ENCODE data around the gene RSAD2. TPM values are rescaled to one million over a fixed set of nuclear protein-coding genes. Genes with fewer than 3 reads are reported as not detected.
"Not testable (repeated sequence)": the region's sequence is repeated elsewhere in the genome, so short reads cannot be mapped to it uniquely, and the experiment has no call there.

The RSAD2 gene
- total RNA-seq, 1 donor from 2014 or later, result 25.7 TPM

GRCh38 chr2:6855860-6856547, 21.6 kb upstream of the RSAD2 start:
- no peak for TF ChIP-seq CTCF (IDR thresholded peaks at IDR 0.05)
- Histone ChIP-seq H3K27ac (no peak overlapping the region), H3K36me3 (peaks cover 13% of the 10 kb centered on the region), H3K4me3 (no peak overlapping the region), H3K4me1 (no peaks in the 10 kb centered on the region), H3K9me3 (peaks cover 4% of the 10 kb centered on the region), H3K27me3 (no peaks in the 10 kb centered on the region)
- DNase-seq (no peak), ATAC-seq (peak; percentile 93)
- intact Hi-C loops (cut with DNase I), result no loop called here

GRCh38 chr2:6856548-6856920, 21.0 kb upstream of the RSAD2 start:
- peaks cover 8% of the 10 kb centered on the region for H3K36me3 ChIP-seq
- ATAC-seq (no peak), DNase-seq (no peak)
- H3K4me3 ChIP-seq, result no peak overlapping the region
- no peaks in the 10 kb centered on the region for H3K4me1 ChIP-seq
- TF ChIP-seq CTCF (IDR thresholded peaks at IDR 0.05), result no peak
- intact Hi-C loops (cut with DNase I), result no loop called here
- no peak overlapping the region for H3K27ac ChIP-seq
- H3K27me3 ChIP-seq, result no peaks in the 10 kb centered on the region
- peaks cover 4% of the 10 kb centered on the region for H3K9me3 ChIP-seq

- H3K27ac ChIP-seq; H3K9me3 ChIP-seq; H3K4me3 ChIP-seq; intact Hi-C loops (cut with DNase I); H3K27me3 ChIP-seq; H3K36me3 ChIP-seq; H3K4me1 ChIP-seq; DNase-seq; ATAC-seq: not testable (repeated sequence)
Measured at GRCh38 chr2:6858466-6859027, 19.0 kb upstream of the RSAD2 start.

GRCh38 chr2:6860296-6860695, 17.3 kb upstream of the RSAD2 start:
- ATAC-seq (no peak), DNase-seq (no peak)
- Histone ChIP-seq H3K36me3 (peaks cover 8% of the 10 kb centered on the region), H3K4me1 (peaks cover 9% of the 10 kb centered on the region), H3K27me3 (no peaks in the 10 kb centered on the region), H3K27ac (no peak overlapping the region), H3K4me3 (no peak overlapping the region), H3K9me3 (peaks cover 4% of the 10 kb centered on the region)
- no peak for TF ChIP-seq CTCF (IDR thresholded peaks at IDR 0.05)
- intact Hi-C loops (cut with DNase I), result no loop called here

GRCh38 chr2:6863792-6864191, 13.8 kb upstream of the RSAD2 start:
- H3K4me3 ChIP-seq, result no peak overlapping the region
- peaks cover 21% of the 10 kb centered on the region for H3K4me1 ChIP-seq
- DNase-seq (no peak), ATAC-seq (no peak)
- H3K27me3 ChIP-seq, result no peaks in the 10 kb centered on the region
- TF ChIP-seq CTCF (IDR thresholded peaks at IDR 0.05), result no peak
- H3K27ac ChIP-seq, result no peak overlapping the region
- intact Hi-C loops (cut with DNase I), result no loop called here
- H3K36me3 ChIP-seq, result peaks cover 8% of the 10 kb centered on the region
- H3K9me3 ChIP-seq, result peaks cover under 1% of the 10 kb centered on the region

- Histone ChIP-seq H3K4me3 (peak overlapping the region; percentile 86), H3K4me1 (peaks cover 21% of the 10 kb centered on the region), H3K27ac (no peak overlapping the region), H3K27me3 (no peaks in the 10 kb centered on the region), H3K9me3 (no peaks in the 10 kb centered on the region), H3K36me3 (peaks cover 8% of the 10 kb centered on the region)
- DNase-seq, result no peak
- ATAC-seq, result no peak
- intact Hi-C loops (cut with DNase I), result no loop called here
- no peak for TF ChIP-seq CTCF (IDR thresholded peaks at IDR 0.05)
Measured at GRCh38 chr2:6864231-6864754, 13.3 kb upstream of the RSAD2 start.

Data from upper lobe of right lung (tissue), 1 donor.